B cell (primary cell): Measurements from ENCODE around the gene GRIK3.

Experiments used
- CTCF ChIP-seq: fragments of 200-600 bp; IDR thresholded peaks from one replicate; pipeline ENCODE4 v1.8.0; 2022; ENCODE audit warnings: antibody characterized with exemption, mild to moderate bottlenecking
- EZH2 ChIP-seq: IDR thresholded peaks from 2 replicates; pipeline ENCODE4 v1.6.1; 2012; ENCODE audit warnings: borderline replicate concordance, low read depth, mild to moderate bottlenecking, moderate library complexity, low read length; ENCODE audit not compliant: insufficient read depth, poor library complexity, severe bottlenecking

GRCh38 chr1:36909946-36910725 lies 124.2 kb downstream of the GRIK3 start:
- TF ChIP-seq CTCF, result no peak
- TF ChIP-seq EZH2, result no peak
